ENCODE results near the gene RMI2.

The RMI2 gene

DNA sequence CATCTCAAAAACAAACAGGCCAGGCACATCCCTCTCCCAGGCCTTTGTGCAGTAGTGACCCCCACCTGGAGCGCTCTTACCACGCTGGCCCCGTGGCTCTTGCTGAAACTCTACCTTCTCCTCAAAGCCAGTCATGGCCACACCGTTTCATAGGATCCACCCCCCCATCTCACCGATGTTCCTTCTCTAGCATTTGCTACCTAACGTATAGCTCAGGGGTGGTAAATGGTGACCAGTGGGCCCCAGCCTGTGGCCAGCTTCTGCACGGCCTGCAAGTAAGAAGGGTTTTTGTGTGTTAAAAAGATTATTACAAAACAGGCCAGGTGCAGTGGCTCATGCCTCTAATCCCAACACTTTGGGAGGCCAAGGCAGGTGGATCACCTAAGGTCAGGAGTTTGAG lies 43.8 kb downstream of the RMI2 start:
- TF ChIP-seq CTCF (IDR thresholded peaks at IDR 0.05; ENCODE audit: low read depth, low read length) = no peak
- H3K4me3 ChIP-seq (ENCODE audit: low read depth, low read length) = no peak overlapping the region

GRCh38 chr16:11389631-11390565 lies 44.6 kb downstream of the RMI2 start:
- no peak overlapping the region for H3K4me3 ChIP-seq (ENCODE audit: low read depth, low read length)
- no peak for TF ChIP-seq CTCF (IDR thresholded peaks at IDR 0.05; ENCODE audit: low read depth, low read length)

- no peak overlapping the region for H3K4me3 ChIP-seq (ENCODE audit: low read depth, low read length)
- no peak for TF ChIP-seq CTCF (IDR thresholded peaks at IDR 0.05; ENCODE audit: low read depth, low read length)
Observed at GRCh38 chr16:11390573-11391495, 45.6 kb downstream of the RMI2 start.

GRCh38 chr16:11391576-11391975 lies 46.3 kb downstream of the RMI2 start:
- no peak for TF ChIP-seq CTCF (IDR thresholded peaks at IDR 0.05; ENCODE audit: low read depth, low read length)
- no peak overlapping the region for H3K4me3 ChIP-seq (ENCODE audit: low read depth, low read length)

DNA sequence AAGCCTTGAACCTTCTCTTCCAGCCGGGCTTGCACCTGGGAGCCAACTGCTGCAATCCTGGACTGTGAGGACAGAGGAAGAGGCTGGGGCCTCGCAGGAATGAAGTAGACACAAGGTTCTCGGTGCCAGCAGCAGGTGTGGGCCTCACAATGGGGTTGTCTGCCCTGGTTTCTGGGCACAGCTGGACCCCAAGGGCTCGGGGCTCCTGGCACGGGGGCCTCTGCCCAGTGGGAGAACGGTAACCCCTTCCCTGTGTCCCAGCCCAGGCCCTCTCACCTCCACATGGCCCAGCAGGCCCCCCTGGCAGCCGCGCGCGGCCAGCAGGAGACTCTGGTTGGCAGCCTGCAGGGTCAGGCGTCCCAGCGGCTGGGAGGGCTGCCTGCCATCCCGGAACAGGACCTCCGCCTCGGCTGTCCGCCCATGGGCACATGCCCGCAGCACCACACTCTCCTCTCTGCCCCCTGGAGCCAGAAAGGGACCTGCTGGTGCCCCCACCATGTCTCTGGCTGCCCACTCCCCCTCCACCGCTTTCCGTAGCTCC lies 46.9 kb downstream of the RMI2 start:
- H3K4me3 ChIP-seq (ENCODE audit: low read depth, low read length) = no peak overlapping the region
- TF ChIP-seq CTCF (IDR thresholded peaks at IDR 0.05; ENCODE audit: low read depth, low read length) = no peak

DNA sequence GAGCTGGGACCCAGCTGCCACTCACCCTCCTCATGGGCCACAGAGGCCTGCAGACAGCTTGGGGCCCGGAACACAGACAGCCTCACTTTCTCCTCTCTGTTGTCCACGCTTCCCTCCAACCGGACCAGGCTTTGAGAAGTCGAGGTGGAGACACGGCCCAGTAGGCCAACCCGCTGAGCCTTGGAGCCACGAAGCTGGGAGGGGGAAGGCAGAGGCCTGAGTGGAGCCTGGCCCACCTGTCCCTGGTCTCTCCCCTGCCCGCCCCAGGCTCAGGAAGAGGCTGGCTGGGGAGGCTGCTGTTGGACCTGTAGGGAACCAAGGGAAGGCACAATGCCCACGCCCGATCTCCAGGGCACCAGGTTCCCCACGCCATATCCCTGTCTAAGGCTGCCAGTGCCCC lies 48.1 kb downstream of the RMI2 start:
- H3K4me3 ChIP-seq (ENCODE audit: low read depth, low read length) = no peak overlapping the region
- no peak for TF ChIP-seq CTCF (IDR thresholded peaks at IDR 0.05; ENCODE audit: low read depth, low read length)

Data from WI38 (cell line).